Neutrophil (primary cell): ENCODE results near the gene ZSCAN25.
A peak's percentile ranks its signal among the peaks of the same experiment; 100 is the strongest.
"Not testable (repeated sequence)": the region's sequence is repeated elsewhere in the genome, so short reads cannot be mapped to it uniquely, and the experiment has no call there.

Experiments
- H3K27ac ChIP-seq: fragments of 200-600 bp; sonication (generic); 2 replicates; pipeline ENCODE4 v1.5.1; 2016; ENCODE audit warnings: mild to moderate bottlenecking, moderate library complexity
- H3K27me3 ChIP-seq: fragments of 200-600 bp; sonication (generic); 2 replicates; pipeline ENCODE4 v1.6.0; 2016; ENCODE audit warnings: mild to moderate bottlenecking
- H3K36me3 ChIP-seq: fragments of 200-600 bp; sonication (generic); 2 replicates; pipeline ENCODE4 v1.5.1; 2017
- H3K4me1 ChIP-seq, 2 experiments: fragments of 200-600 bp in 1 of 2; sonication (generic) in 1 of 2; 1 replicate in 1 of 2; 2 replicates in 1 of 2; pipeline versions ENCODE4 v1.5.1 to v1.6.1; 2013 to 2016; ENCODE audit warnings: low read depth in 1 of 2, low read length in 1 of 2, mild to moderate bottlenecking in 1 of 2, moderate library complexity in 1 of 2; ENCODE audit not compliant: control insufficient read depth in 1 of 2, insufficient read depth in 1 of 2
- H3K4me3 ChIP-seq, 2 experiments: fragments of 200-600 bp in 1 of 2; sonication (generic) in 1 of 2; 1 replicate in 1 of 2; 2 replicates in 1 of 2; pipeline ENCODE4 v1.5.1; 2013 to 2016; ENCODE audit warnings: low read depth in 1 of 2, low read length in 1 of 2, mild to moderate bottlenecking in 1 of 2, moderate library complexity in 1 of 2
- H3K9me3 ChIP-seq: fragments of 200-600 bp; sonication (generic); 2 replicates; pipeline ENCODE4 v1.5.1; 2016
- CTCF ChIP-seq: fragments of 200-600 bp; sonication (generic); IDR thresholded peaks from 2 replicates; pipeline ENCODE4 v1.5.1; 2016; ENCODE audit warnings: antibody characterized with exemption

Gene ZSCAN25

GRCh38 chr7:99616359-99617191 lies at the start of gene ZSCAN25:
Gene ZSCAN25 (plus strand): TSS chr7:99616946. CDS start chr7:99619607, 2,661 bp downstream.
- peaks cover 32% of the 10 kb centered on the region for H3K36me3 ChIP-seq
- peak within 1 kb of the TSS; percentile 80 to 81 for H3K4me3 ChIP-seq
- H3K27ac ChIP-seq = peak within 1 kb of the TSS; percentile 75
- H3K27me3 ChIP-seq = peaks cover 32% of the 10 kb centered on the region
- H3K9me3 ChIP-seq = no peaks in the 10 kb centered on the region
- TF ChIP-seq CTCF = no peak
- H3K4me1 ChIP-seq = peaks cover 14% of the 10 kb centered on the region in 2 experiments

GRCh38 chr7:99568770-99569169 lies 48.0 kb upstream of the ZSCAN25 start:
- H3K36me3 ChIP-seq = peaks cover 91% of the 10 kb centered on the region
- H3K4me3 ChIP-seq, H3K4me1 ChIP-seq, H3K27me3 ChIP-seq, H3K27ac ChIP-seq, H3K9me3 ChIP-seq: not testable (repeated sequence)

GRCh38 chr7:99571768-99572167 lies 45.0 kb upstream of the ZSCAN25 start:
- Histone ChIP-seq H3K9me3 (no peaks in the 10 kb centered on the region), H3K27me3 (no peaks in the 10 kb centered on the region), H3K4me1 (no peaks in the 10 kb centered on the region), H3K27ac (no peak overlapping the region), H3K36me3 (peaks cover 62% of the 10 kb centered on the region), H3K4me3 (no peak overlapping the region)
- TF ChIP-seq CTCF = no peak

- Histone ChIP-seq H3K36me3 (peaks cover 51% of the 10 kb centered on the region), H3K27ac (no peak overlapping the region), H3K4me3 (no peak overlapping the region), H3K9me3 (no peaks in the 10 kb centered on the region), H3K4me1 (no peaks in the 10 kb centered on the region), H3K27me3 (peaks cover 6% of the 10 kb centered on the region)
- TF ChIP-seq CTCF = no peak
Measured at GRCh38 chr7:99573257-99573656, 43.5 kb upstream of the ZSCAN25 start.

GRCh38 chr7:99576251-99576650 lies 40.5 kb upstream of the ZSCAN25 start:
- no peaks in the 10 kb centered on the region for H3K9me3 ChIP-seq
- no peak for TF ChIP-seq CTCF
- peaks cover 13 to 15% of the 10 kb centered on the region in 2 experiments for H3K4me1 ChIP-seq
- peaks cover 25% of the 10 kb centered on the region for H3K36me3 ChIP-seq
- no peak overlapping the region for H3K27ac ChIP-seq
- H3K4me3 ChIP-seq = no peak overlapping the region
- H3K27me3 ChIP-seq = peaks cover 36% of the 10 kb centered on the region

GRCh38 chr7:99579281-99579955 lies 37.3 kb upstream of the ZSCAN25 start:
- H3K9me3 ChIP-seq = no peaks in the 10 kb centered on the region
- peaks cover 13 to 15% of the 10 kb centered on the region in 2 experiments for H3K4me1 ChIP-seq
- H3K27ac ChIP-seq = no peak overlapping the region
- no peak for TF ChIP-seq CTCF
- peaks cover 68% of the 10 kb centered on the region for H3K27me3 ChIP-seq
- no peaks in the 10 kb centered on the region for H3K36me3 ChIP-seq
- H3K4me3 ChIP-seq = no peak overlapping the region
